ENCODE data around the gene TAP2.

GRCh38 chr6:32814145-32814544 is 24.4 kb downstream of the TAP2 start:
- TF ChIP-seq CTCF (IDR thresholded peaks at IDR 0.05): no peak
- no peak for TF ChIP-seq POLR2A (IDR thresholded peaks at IDR 0.05)

Data from breast epithelium (tissue), 3 donors.